Hepatocyte (in vitro differentiated cells): ENCODE results near the gene ANKEF1. TPM values are rescaled to one million over a fixed set of nuclear protein-coding genes. Genes with fewer than 3 reads are reported as not detected.
A peak's percentile ranks its signal among the peaks of the same experiment; 100 is the strongest.

Experiments used
- DNase-seq: peaks from one replicate; pipeline ENCODE4 v3.0.0-alpha.2; 2016; ENCODE audit warnings: low spot score
- H2AFZ ChIP-seq: fragments of 200-600 bp; sonication (generic); 2 replicates; pipeline ENCODE4 v1.6.0; 2016; ENCODE audit warnings: antibody characterized with exemption, mild to moderate bottlenecking
- H3K27ac ChIP-seq: fragments of 200-600 bp; sonication (generic); 2 replicates; pipeline ENCODE4 v1.5.1; 2016; ENCODE audit warnings: mild to moderate bottlenecking
- H3K27me3 ChIP-seq: fragments of 200-600 bp; sonication (generic); 2 replicates; pipeline ENCODE4 v1.6.1; 2016
- H3K36me3 ChIP-seq: fragments of 200-600 bp; sonication (generic); replicated peaks from 2 replicates; pipeline ENCODE4 v1.5.1; 2016; ENCODE audit warnings: low read depth; ENCODE audit not compliant: insufficient read depth
- H3K4me1 ChIP-seq: fragments of 200-600 bp; sonication (generic); 2 replicates; pipeline ENCODE4 v1.5.1; 2016; ENCODE audit warnings: mild to moderate bottlenecking, moderate library complexity; ENCODE audit not compliant: insufficient read depth
- H3K4me2 ChIP-seq: fragments of 200-600 bp; sonication (generic); 2 replicates; pipeline ENCODE4 v1.6.0; 2016
- H3K4me3 ChIP-seq: fragments of 200-600 bp; sonication (generic); 2 replicates; pipeline ENCODE4 v1.5.1; 2016; ENCODE audit warnings: mild to moderate bottlenecking
- H3K79me2 ChIP-seq: fragments of 200-600 bp; sonication (generic); 2 replicates; pipeline ENCODE4 v1.6.0; 2017; ENCODE audit warnings: mild to moderate bottlenecking
- H3K9me2 ChIP-seq: fragments of 200-600 bp; sonication (generic); replicated peaks from 2 replicates; pipeline ENCODE4 v1.6.0; 2017; ENCODE audit warnings: mild to moderate bottlenecking; ENCODE audit not compliant: insufficient read depth
- H3K9me3 ChIP-seq: fragments of 200-600 bp; sonication (generic); 2 replicates; pipeline ENCODE4 v1.5.1; 2016; ENCODE audit warnings: low read depth, mild to moderate bottlenecking
- H4K20me1 ChIP-seq: fragments of 200-600 bp; sonication (generic); 2 replicates; pipeline ENCODE4 v1.6.0; 2016; ENCODE audit warnings: mild to moderate bottlenecking; ENCODE audit not compliant: insufficient read depth, poor library complexity, severe bottlenecking
- CTCF ChIP-seq: fragments of 200-600 bp; sonication (generic); IDR thresholded peaks from 2 replicates; pipeline ENCODE4 v1.5.1; 2016; ENCODE audit warnings: antibody characterized with exemption, mild to moderate bottlenecking; ENCODE audit not compliant: poor library complexity
- EZH2 ChIP-seq: fragments of 200-600 bp; sonication (generic); IDR thresholded peaks from 2 replicates; pipeline ENCODE4 v1.6.1; 2016; ENCODE audit warnings: antibody characterized with exemption, mild to moderate bottlenecking, borderline replicate concordance
- EZH2phosphoT487 ChIP-seq: fragments of 200-600 bp; sonication (generic); IDR thresholded peaks from one replicate; pipeline ENCODE4 v1.6.1; 2018; ENCODE audit warnings: antibody characterized with exemption, mild to moderate bottlenecking, low read depth, moderate library complexity; ENCODE audit not compliant: unreplicated experiment, severe bottlenecking
- WGBS: methylation state at CpG from one replicate; pipeline ENCODE4 v1.1.6; 2016; ENCODE audit warnings: low lambda C conversion rate; ENCODE audit errors: missing lambda C conversion rate; 5-methylcytosine and 5-hydroxymethylcytosine counted together
- polyA plus RNA-seq: library from polyadenylated mRNA; unstranded; fragments of >200 nt; fragmentation: Nextera tagmentation; extraction: Ambion mirVana; gene quantifications from 2 replicates; pipeline ENCODE4 v1.2.1, GENCODE V29; 2016
- total RNA-seq: library from RNA; depleted of rRNA; stranded (reverse); fragments of >200 nt; gene quantifications from 2 replicates; pipeline ENCODE4 v1.2.3, GENCODE V29; 2014

Gene ANKEF1
- total and polyA plus RNA-seq, 2 experiments from 2014 or later = 1.2 to 4.7 TPM

GRCh38 chr20:10090588-10091166 is 55.9 kb downstream of the ANKEF1 start:
- Histone ChIP-seq H3K4me2 (no peak overlapping the region), H2AFZ (no peak overlapping the region), H3K4me1 (no peaks in the 10 kb centered on the region), H3K9me2 (no peaks in the 10 kb centered on the region), H3K4me3 (no peak overlapping the region), H3K36me3 (no peaks in the 10 kb centered on the region), H3K27me3 (no peaks in the 10 kb centered on the region), H3K9me3 (no peaks in the 10 kb centered on the region), H3K27ac (no peak overlapping the region), H4K20me1 (no peaks in the 10 kb centered on the region), H3K79me2 (no peaks in the 10 kb centered on the region)
- DNase-seq = peak; percentile 75
- TF ChIP-seq CTCF = peak; percentile 76
- TF ChIP-seq EZH2 = no peak
- TF ChIP-seq EZH2phosphoT487 = no peak
- 41% methylated on average over 2 of the region's 2 CpGs for WGBS

- no peak overlapping the region for H2AFZ ChIP-seq
- no peak overlapping the region for H3K4me2 ChIP-seq
Observed at GRCh38 chr20:10093087-10093591, 58.4 kb downstream of the ANKEF1 start.

GRCh38 chr20:10094566-10095173 is 59.9 kb downstream of the ANKEF1 start:
- Histone ChIP-seq H3K9me3 (no peaks in the 10 kb centered on the region), H3K27ac (no peak overlapping the region), H4K20me1 (no peaks in the 10 kb centered on the region), H2AFZ (no peak overlapping the region), H3K4me2 (no peak overlapping the region), H3K27me3 (no peaks in the 10 kb centered on the region), H3K4me3 (no peak overlapping the region), H3K79me2 (no peaks in the 10 kb centered on the region), H3K36me3 (no peaks in the 10 kb centered on the region), H3K9me2 (no peaks in the 10 kb centered on the region), H3K4me1 (no peaks in the 10 kb centered on the region)
- TF ChIP-seq EZH2 = no peak
- no peak for TF ChIP-seq CTCF
- TF ChIP-seq EZH2phosphoT487 = no peak
- 83% methylated on average over 5 of the region's 5 CpGs for WGBS
- no peak for DNase-seq

More at GRCh38 chr20:10093087-10093591, 58.4 kb downstream of the ANKEF1 start:
- Histone ChIP-seq H3K9me2 (no peaks in the 10 kb centered on the region), H3K4me1 (no peaks in the 10 kb centered on the region), H3K4me3 (no peak overlapping the region), H3K27me3 (no peaks in the 10 kb centered on the region), H4K20me1 (no peaks in the 10 kb centered on the region), H3K9me3 (no peaks in the 10 kb centered on the region), H3K36me3 (no peaks in the 10 kb centered on the region), H3K79me2 (no peaks in the 10 kb centered on the region), H3K27ac (no peak overlapping the region)
- peak; percentile 23 for DNase-seq
- WGBS = 63% methylated on average over 2 of the region's 2 CpGs
- no peak for TF ChIP-seq EZH2phosphoT487
- no peak for TF ChIP-seq CTCF
- TF ChIP-seq EZH2 = no peak
